SH-SY5Y (cell line): Measurements from ENCODE around the gene STK32A.

ENCODE experiments used
- GATA2 ChIP-seq: IDR thresholded peaks from 2 replicates; pipeline ENCODE4 v1.6.1; 2011; ENCODE audit warnings: mild to moderate bottlenecking, low read depth, low read length
- GATA3 ChIP-seq: IDR thresholded peaks from 2 replicates; pipeline ENCODE4 v1.6.1; 2011; ENCODE audit warnings: low read depth, mild to moderate bottlenecking, low read length, moderate library complexity

- TF ChIP-seq GATA3 (no peak), GATA2 (no peak)
Observed at GRCh38 chr5:147412561-147412960, 177.7 kb downstream of the STK32A start.
